ENCODE measurements around the gene CSRP2. TPM values are rescaled to one million over a fixed set of nuclear protein-coding genes. Genes with fewer than 3 reads are reported as not detected.

The CSRP2 gene
- total and polyA plus RNA-seq, 4 donors: 3.7 to 38.0 (median 26.2) TPM

- Histone ChIP-seq H3K9me3 (ENCODE audit: control insufficient read depth in 4 of 4, low read length in 3 of 4) (no peaks in the 10 kb centered on the region), H3K4me1 (ENCODE audit: control insufficient read depth in 4 of 4, insufficient read depth in 4 of 4, low read length in 3 of 4) (peaks cover 0 to 4% (median 2%) of the 10 kb centered on the region in 4 donors), H3K27ac (ENCODE audit: low read depth in 1 of 2, low read length in 2 of 2) (no peak overlapping the region), H3K9ac (ENCODE audit: low read depth in 1 of 2, low read length in 2 of 2) (no peak overlapping the region), H3K36me3 (ENCODE audit: control insufficient read depth in 4 of 4, insufficient read depth in 3 of 4, low read depth in 1 of 4, low read length in 3 of 4) (no peaks in the 10 kb centered on the region), H3K4me3 (ENCODE audit: low read depth in 1 of 3, low read length in 3 of 3) (no peak overlapping the region), H3K27me3 (ENCODE audit: control insufficient read depth in 4 of 4, insufficient read depth in 4 of 4, low read length in 3 of 4) (no peaks in the 10 kb centered on the region)
- TF ChIP-seq RAD21 (IDR thresholded peaks at IDR 0.05): no peak
- no peak for TF ChIP-seq YY1 (IDR thresholded peaks at IDR 0.05)
- TF ChIP-seq SP1 (IDR thresholded peaks at IDR 0.05): no peak
- TF ChIP-seq, protein P1, sequence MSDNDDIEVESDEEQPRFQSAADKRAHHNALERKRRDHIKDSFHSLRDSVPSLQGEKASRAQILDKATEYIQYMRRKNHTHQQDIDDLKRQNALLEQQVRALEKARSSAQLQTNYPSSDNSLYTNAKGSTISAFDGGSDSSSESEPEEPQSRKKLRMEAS (IDR thresholded peaks at IDR 0.05): no peak
- TF ChIP-seq, protein P2, sequence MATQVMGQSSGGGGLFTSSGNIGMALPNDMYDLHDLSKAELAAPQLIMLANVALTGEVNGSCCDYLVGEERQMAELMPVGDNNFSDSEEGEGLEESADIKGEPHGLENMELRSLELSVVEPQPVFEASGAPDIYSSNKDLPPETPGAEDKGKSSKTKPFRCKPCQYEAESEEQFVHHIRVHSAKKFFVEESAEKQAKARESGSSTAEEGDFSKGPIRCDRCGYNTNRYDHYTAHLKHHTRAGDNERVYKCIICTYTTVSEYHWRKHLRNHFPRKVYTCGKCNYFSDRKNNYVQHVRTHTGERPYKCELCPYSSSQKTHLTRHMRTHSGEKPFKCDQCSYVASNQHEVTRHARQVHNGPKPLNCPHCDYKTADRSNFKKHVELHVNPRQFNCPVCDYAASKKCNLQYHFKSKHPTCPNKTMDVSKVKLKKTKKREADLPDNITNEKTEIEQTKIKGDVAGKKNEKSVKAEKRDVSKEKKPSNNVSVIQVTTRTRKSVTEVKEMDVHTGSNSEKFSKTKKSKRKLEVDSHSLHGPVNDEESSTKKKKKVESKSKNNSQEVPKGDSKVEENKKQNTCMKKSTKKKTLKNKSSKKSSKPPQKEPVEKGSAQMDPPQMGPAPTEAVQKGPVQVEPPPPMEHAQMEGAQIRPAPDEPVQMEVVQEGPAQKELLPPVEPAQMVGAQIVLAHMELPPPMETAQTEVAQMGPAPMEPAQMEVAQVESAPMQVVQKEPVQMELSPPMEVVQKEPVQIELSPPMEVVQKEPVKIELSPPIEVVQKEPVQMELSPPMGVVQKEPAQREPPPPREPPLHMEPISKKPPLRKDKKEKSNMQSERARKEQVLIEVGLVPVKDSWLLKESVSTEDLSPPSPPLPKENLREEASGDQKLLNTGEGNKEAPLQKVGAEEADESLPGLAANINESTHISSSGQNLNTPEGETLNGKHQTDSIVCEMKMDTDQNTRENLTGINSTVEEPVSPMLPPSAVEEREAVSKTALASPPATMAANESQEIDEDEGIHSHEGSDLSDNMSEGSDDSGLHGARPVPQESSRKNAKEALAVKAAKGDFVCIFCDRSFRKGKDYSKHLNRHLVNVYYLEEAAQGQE (IDR thresholded peaks at IDR 0.05): no peak
- no peak for TF ChIP-seq GABPA (IDR thresholded peaks at IDR 0.05 in 1 of 2, conservative IDR thresholded peaks at IDR 0.05 in 1 of 2)
- no peak for TF ChIP-seq FOXA1 (IDR thresholded peaks at IDR 0.05)
- TF ChIP-seq, protein P3, sequence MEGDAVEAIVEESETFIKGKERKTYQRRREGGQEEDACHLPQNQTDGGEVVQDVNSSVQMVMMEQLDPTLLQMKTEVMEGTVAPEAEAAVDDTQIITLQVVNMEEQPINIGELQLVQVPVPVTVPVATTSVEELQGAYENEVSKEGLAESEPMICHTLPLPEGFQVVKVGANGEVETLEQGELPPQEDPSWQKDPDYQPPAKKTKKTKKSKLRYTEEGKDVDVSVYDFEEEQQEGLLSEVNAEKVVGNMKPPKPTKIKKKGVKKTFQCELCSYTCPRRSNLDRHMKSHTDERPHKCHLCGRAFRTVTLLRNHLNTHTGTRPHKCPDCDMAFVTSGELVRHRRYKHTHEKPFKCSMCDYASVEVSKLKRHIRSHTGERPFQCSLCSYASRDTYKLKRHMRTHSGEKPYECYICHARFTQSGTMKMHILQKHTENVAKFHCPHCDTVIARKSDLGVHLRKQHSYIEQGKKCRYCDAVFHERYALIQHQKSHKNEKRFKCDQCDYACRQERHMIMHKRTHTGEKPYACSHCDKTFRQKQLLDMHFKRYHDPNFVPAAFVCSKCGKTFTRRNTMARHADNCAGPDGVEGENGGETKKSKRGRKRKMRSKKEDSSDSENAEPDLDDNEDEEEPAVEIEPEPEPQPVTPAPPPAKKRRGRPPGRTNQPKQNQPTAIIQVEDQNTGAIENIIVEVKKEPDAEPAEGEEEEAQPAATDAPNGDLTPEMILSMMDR (IDR thresholded peaks at IDR 0.05; ENCODE audit: low read depth, low read length, missing input control): no peak
- no peak for TF ChIP-seq TAF1 (conservative IDR thresholded peaks at IDR 0.05)
- no peak for TF ChIP-seq RXRA (IDR thresholded peaks at IDR 0.05)
- 96% methylated on average over 1 of the region's 1 CpG for WGBS
- no peak for DNase-seq (ENCODE audit: low spot score)
Observed at GRCh38 chr12:76888775-76889174, 10.0 kb upstream of the CSRP2 start.

DNA sequence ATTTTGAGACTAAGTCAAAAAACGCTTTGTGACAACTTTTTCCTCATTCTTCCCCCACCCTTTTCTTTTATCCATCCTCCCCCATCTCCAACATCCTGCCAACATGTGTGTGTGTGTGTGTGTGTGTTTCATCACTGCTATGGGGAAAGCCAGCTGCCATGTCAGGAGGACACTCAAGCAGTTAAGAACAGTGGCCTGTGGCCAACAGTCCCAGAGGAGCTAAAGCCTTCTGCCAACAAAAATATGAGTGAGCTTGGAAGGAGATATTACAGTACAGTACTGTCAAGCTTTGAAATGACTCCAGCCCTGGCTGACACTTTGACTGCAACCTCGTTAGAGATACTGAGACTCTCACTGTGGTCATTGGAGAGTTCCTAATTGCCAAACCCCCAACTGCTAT is 5.0 kb upstream of the CSRP2 start:
- TF ChIP-seq NR2F2 (IDR thresholded peaks at IDR 0.05) (peak; percentile 62), ZBTB33 (IDR thresholded peaks at IDR 0.05) (no peak), JUND (IDR thresholded peaks at IDR 0.05) (peak in 1 of 2 donors; percentile 5), RXRA (IDR thresholded peaks at IDR 0.05) (peak in 1 of 2 donors; percentile 16)
- no peak for DNase-seq (ENCODE audit: low spot score)
- Histone ChIP-seq H3K27ac (ENCODE audit: low read depth in 1 of 2, low read length in 2 of 2) (no peak overlapping the region), H3K4me1 (ENCODE audit: control insufficient read depth in 4 of 4, insufficient read depth in 4 of 4, low read length in 3 of 4) (peaks cover 0 to 11% (median 2%) of the 10 kb centered on the region in 4 donors), H3K9ac (ENCODE audit: low read depth in 1 of 2, low read length in 2 of 2) (no peak overlapping the region), H3K4me3 (ENCODE audit: low read depth in 1 of 3, low read length in 3 of 3) (no peak overlapping the region), H3K9me3 (ENCODE audit: control insufficient read depth in 4 of 4, low read length in 3 of 4) (no peaks in the 10 kb centered on the region), H3K36me3 (ENCODE audit: control insufficient read depth in 4 of 4, insufficient read depth in 3 of 4, low read depth in 1 of 4, low read length in 3 of 4) (no peaks in the 10 kb centered on the region), H3K27me3 (ENCODE audit: control insufficient read depth in 4 of 4, insufficient read depth in 4 of 4, low read length in 3 of 4) (no peaks in the 10 kb centered on the region)
- 76% methylated on average over 2 of the region's 2 CpGs for WGBS

Measured in liver (tissue), 9 donors.